Tibial artery (tissue), 4 donors: Measurements from ENCODE around the gene RNF138.
"Not testable (repeated sequence)": the region's sequence is repeated elsewhere in the genome, so short reads cannot be mapped to it uniquely, and the experiment has no call there.

Source experiments
- DNase-seq, 2 donors: peaks; one replicate each; pipeline ENCODE4 v3.0.0-alpha.2; 2019
- H3K27ac ChIP-seq, 2 donors: fragments of 200-600 bp; sonication (generic) in 1 of 2; 1 replicate in 1 of 2; 2 replicates in 1 of 2; pipeline ENCODE4 v1.5.1; 2018 to 2019; ENCODE audit warnings: mild to moderate bottlenecking in 1 of 2
- H3K27me3 ChIP-seq, 2 donors: fragments of 200-600 bp; sonication (generic) in 1 of 2; one replicate each; pipeline versions ENCODE4 v1.5.1 to v1.6.0; 2016 to 2019
- H3K36me3 ChIP-seq, 3 donors: fragments of 200-600 bp; sonication (generic) in 2 of 3; one replicate each; pipeline ENCODE4 v1.5.1; 2016 to 2019; ENCODE audit warnings: mild to moderate bottlenecking in 2 of 3
- H3K4me1 ChIP-seq, 4 donors: fragments of 200-600 bp; sonication (generic) in 2 of 4; 1 replicate in 3 of 4; 2 replicates in 1 of 4; pipeline ENCODE4 v1.5.1; 2016 to 2019
- H3K4me3 ChIP-seq, 2 donors: fragments of 200-600 bp; sonication (generic) in 1 of 2; 1 replicate in 1 of 2; 2 replicates in 1 of 2; pipeline ENCODE4 v1.5.1; 2018 to 2019; ENCODE audit warnings: mild to moderate bottlenecking in 2 of 2
- H3K9me3 ChIP-seq, 3 donors: fragments of 200-600 bp; sonication (generic) in 1 of 3; one replicate each; pipeline ENCODE4 v1.5.1; 2016 to 2019
- CTCF ChIP-seq, 2 experiments: fragments of 200-600 bp in 1 of 2; fragments of 450-650 bp in 1 of 2; IDR thresholded peaks; one replicate each; pipeline ENCODE4 v1.5.1; 2017 to 2019; ENCODE audit warnings: antibody characterized with exemption in 2 of 2, mild to moderate bottlenecking in 1 of 2, moderate library complexity in 1 of 2
- intact Hi-C: fragments of 100-400 bp; cut with DNase I; formaldehyde crosslinking; loops from one replicate; pipeline ENCODE4 v1.15.0; 2023; ENCODE audit warnings: low total_unique reads

Gene RNF138

GRCh38 chr18:32078845-32079244 is 12.8 kb upstream of the RNF138 start:
- Histone ChIP-seq H3K4me1 (no peaks in the 10 kb centered on the region), H3K27ac (no peak overlapping the region), H3K27me3 (no peaks in the 10 kb centered on the region), H3K4me3 (no peak overlapping the region), H3K36me3 (no peaks in the 10 kb centered on the region), H3K9me3 (no peaks in the 10 kb centered on the region)
- intact Hi-C loops: no loop called here
- no peak for TF ChIP-seq CTCF (IDR thresholded peaks at IDR 0.05)
- no peak for DNase-seq

- no peaks in the 10 kb centered on the region for H3K27me3 ChIP-seq
- H3K27ac ChIP-seq: no peak overlapping the region
- DNase-seq: no peak
- H3K9me3 ChIP-seq: no peaks in the 10 kb centered on the region
- no peak overlapping the region for H3K4me3 ChIP-seq
- no peaks in the 10 kb centered on the region for H3K36me3 ChIP-seq
- intact Hi-C loops: no loop called here
- TF ChIP-seq CTCF (IDR thresholded peaks at IDR 0.05): no peak
- H3K4me1 ChIP-seq: no peaks in the 10 kb centered on the region
Measured at GRCh38 chr18:32081881-32082280, 9.8 kb upstream of the RNF138 start.

- Histone ChIP-seq H3K36me3 (no peaks in the 10 kb centered on the region), H3K27me3 (no peaks in the 10 kb centered on the region), H3K27ac (no peak overlapping the region), H3K9me3 (no peaks in the 10 kb centered on the region), H3K4me1 (no peaks in the 10 kb centered on the region), H3K4me3 (no peak overlapping the region)
- no peak for TF ChIP-seq CTCF (IDR thresholded peaks at IDR 0.05)
- DNase-seq: no peak
- intact Hi-C loops: no loop called here
Measured at GRCh38 chr18:32083781-32084180, 7.9 kb upstream of the RNF138 start.

GRCh38 chr18:32086881-32087280 is 4.8 kb upstream of the RNF138 start:
- Histone ChIP-seq H3K4me3 (no peak overlapping the region), H3K36me3 (no peaks in the 10 kb centered on the region), H3K27me3 (no peaks in the 10 kb centered on the region), H3K9me3 (no peaks in the 10 kb centered on the region), H3K27ac (no peak overlapping the region), H3K4me1 (peaks cover 0 to 5% (median 0%) of the 10 kb centered on the region in 4 donors)
- no peak for TF ChIP-seq CTCF (IDR thresholded peaks at IDR 0.05)
- intact Hi-C loops: no loop called here
- DNase-seq: no peak

GRCh38 chr18:32090831-32091230 is 843 bp upstream of the RNF138 start:
- intact Hi-C loops: loop anchor here (1.0 to 10.0 kb wide), 2 partner anchors 149 to 384 kb away; partner anchors contain the start of gene GAREM1

GRCh38 chr18:32091325-32091723 is 350 bp upstream of the RNF138 start:
- no peaks in the 10 kb centered on the region for H3K36me3 ChIP-seq
- peaks cover 0 to 30% (median 14%) of the 10 kb centered on the region in 4 donors for H3K4me1 ChIP-seq
- DNase-seq: no peak
- no peaks in the 10 kb centered on the region for H3K9me3 ChIP-seq
- peak overlapping the region; percentile 100 for H3K27ac ChIP-seq
- H3K4me3 ChIP-seq: peak overlapping the region; percentile 86 to 90
- TF ChIP-seq CTCF (IDR thresholded peaks at IDR 0.05): no peak
- no peaks in the 10 kb centered on the region for H3K27me3 ChIP-seq
- intact Hi-C loops: loop anchor here (10.0 kb wide), 1 partner anchor 383 kb away; the partner anchor contains the start of gene GAREM1

More at GRCh38 chr18:32090831-32091230, 843 bp upstream of the RNF138 start:
- H3K36me3 ChIP-seq, H3K4me3 ChIP-seq, DNase-seq, H3K27me3 ChIP-seq, H3K9me3 ChIP-seq: not testable (repeated sequence)
- Histone ChIP-seq H3K27ac (peak overlapping the region in 1 of 2 donors; percentile 100), H3K4me1 (peaks cover 0 to 27% (median 14%) of the 10 kb centered on the region in 4 donors)
